HL-60 (cell line): ENCODE measurements around the gene ZIC4.

Experiments
- DNase-seq, 2 experiments: peaks; one replicate each; pipeline ENCODE4 v3.0.0-alpha.2; 2010 to 2020; ENCODE audit warnings: low read depth in 1 of 2, low spot score in 1 of 2
- H3K27ac ChIP-seq: fragments of 250-450 bp; sonication (Bioruptor Pico); replicated peaks from 2 replicates; pipeline ENCODE4 v1.5.1; 2020; ENCODE audit warnings: mild to moderate bottlenecking, moderate library complexity
- H3K27me3 ChIP-seq: fragments of 250-450 bp; sonication (Bioruptor Pico); 2 replicates; pipeline ENCODE4 v1.5.1; 2021; ENCODE audit warnings: mild to moderate bottlenecking, moderate library complexity; ENCODE audit not compliant: insufficient read depth, poor library complexity, severe bottlenecking
- H3K4me3 ChIP-seq: replicated peaks from 2 replicates; pipeline ENCODE4 v1.5.1; 2011; ENCODE audit warnings: mild to moderate bottlenecking, control low read depth, low read length; ENCODE audit not compliant: insufficient read depth
- GABPA ChIP-seq: IDR thresholded peaks from 2 replicates; pipeline ENCODE4 v1.6.1; 2012; ENCODE audit warnings: low read depth
- POLR2AphosphoS5 ChIP-seq: IDR thresholded peaks from 2 replicates; pipeline ENCODE4 v1.6.1; 2012; ENCODE audit warnings: low read depth
- REST ChIP-seq: IDR thresholded peaks from 2 replicates; pipeline ENCODE4 v1.6.1; 2012; ENCODE audit warnings: low read depth; ENCODE audit not compliant: insufficient replicate concordance
- SPI1 ChIP-seq: IDR thresholded peaks from 2 replicates; pipeline ENCODE4 v1.6.1; 2012; ENCODE audit warnings: low read depth, mild to moderate bottlenecking, borderline replicate concordance
- TF ChIP-seq, protein P1 (sequence below): IDR thresholded peaks from one replicate; pipeline ENCODE4 v1.5.1; 2011; ENCODE audit warnings: low read length, control low read depth, inconsistent platforms; ENCODE audit not compliant: insufficient read depth

Gene ZIC4

DNA sequence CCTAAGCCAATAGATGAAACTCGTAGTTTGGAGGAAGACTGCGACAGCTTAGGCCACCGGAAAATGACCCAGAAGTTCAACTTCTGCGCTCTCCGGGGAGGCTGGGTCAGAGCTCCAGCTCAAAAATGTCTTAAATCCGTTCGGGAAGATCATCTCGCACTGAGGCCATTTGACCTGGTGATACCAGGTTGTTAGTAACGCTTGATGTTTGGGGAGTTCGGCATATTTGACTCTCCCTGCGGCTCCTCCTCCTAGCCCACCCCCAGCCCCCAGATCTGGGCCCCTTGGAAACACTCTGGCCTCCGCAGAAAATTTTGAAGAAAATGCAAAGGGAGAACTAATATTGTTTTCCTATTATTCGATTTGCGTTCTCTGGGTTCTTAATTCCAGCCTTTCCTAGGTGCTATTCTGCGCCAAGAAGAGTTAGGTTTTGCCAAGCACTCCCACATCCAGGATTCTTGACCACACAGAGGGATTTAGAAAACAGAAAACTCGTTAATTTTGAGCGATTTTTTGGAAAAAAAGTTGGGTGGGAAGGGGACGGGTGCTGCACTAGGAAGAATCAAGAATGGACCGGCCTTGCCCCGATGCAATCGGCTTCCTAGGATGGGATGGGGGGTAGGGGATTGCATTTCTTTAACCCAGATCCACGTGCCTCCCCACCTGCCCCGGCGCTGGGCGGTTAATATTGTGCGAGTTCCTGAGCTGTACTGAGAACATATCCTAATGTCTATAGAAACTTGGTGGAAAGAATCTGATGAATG, 50.0 kb downstream of the ZIC4 start:
- H3K27me3 ChIP-seq: peaks cover 60% of the 10 kb centered on the region
- no peak overlapping the region for H3K4me3 ChIP-seq
- no peak overlapping the region for H3K27ac ChIP-seq
- no peak for DNase-seq
- TF ChIP-seq, protein P1, sequence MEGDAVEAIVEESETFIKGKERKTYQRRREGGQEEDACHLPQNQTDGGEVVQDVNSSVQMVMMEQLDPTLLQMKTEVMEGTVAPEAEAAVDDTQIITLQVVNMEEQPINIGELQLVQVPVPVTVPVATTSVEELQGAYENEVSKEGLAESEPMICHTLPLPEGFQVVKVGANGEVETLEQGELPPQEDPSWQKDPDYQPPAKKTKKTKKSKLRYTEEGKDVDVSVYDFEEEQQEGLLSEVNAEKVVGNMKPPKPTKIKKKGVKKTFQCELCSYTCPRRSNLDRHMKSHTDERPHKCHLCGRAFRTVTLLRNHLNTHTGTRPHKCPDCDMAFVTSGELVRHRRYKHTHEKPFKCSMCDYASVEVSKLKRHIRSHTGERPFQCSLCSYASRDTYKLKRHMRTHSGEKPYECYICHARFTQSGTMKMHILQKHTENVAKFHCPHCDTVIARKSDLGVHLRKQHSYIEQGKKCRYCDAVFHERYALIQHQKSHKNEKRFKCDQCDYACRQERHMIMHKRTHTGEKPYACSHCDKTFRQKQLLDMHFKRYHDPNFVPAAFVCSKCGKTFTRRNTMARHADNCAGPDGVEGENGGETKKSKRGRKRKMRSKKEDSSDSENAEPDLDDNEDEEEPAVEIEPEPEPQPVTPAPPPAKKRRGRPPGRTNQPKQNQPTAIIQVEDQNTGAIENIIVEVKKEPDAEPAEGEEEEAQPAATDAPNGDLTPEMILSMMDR: no peak
- TF ChIP-seq REST (no peak), GABPA (no peak), POLR2AphosphoS5 (no peak), SPI1 (no peak)

DNA sequence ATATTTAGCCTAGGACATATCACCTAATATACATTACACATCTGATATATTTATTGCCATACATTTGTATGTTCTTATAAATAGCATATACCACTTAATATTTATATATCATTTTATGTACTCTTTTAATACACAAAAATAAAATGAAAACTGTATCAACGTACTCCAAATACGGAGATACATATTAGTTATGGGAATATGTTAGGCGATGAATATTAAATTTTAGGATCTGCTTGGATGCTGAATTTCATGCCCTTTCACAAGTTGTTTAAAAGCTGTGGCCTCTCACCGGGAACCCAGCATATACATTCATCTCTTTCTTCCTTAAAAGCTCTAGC, 50.6 kb downstream of the ZIC4 start:
- DNase-seq: no peak
- TF ChIP-seq, protein P1: no peak
- TF ChIP-seq GABPA: no peak
- no peak for TF ChIP-seq REST
- TF ChIP-seq SPI1: no peak
- no peak for TF ChIP-seq POLR2AphosphoS5
- Histone ChIP-seq H3K4me3 (no peak overlapping the region), H3K27ac (no peak overlapping the region), H3K27me3 (peaks cover 58% of the 10 kb centered on the region)

- no peak overlapping the region for H3K4me3 ChIP-seq
- no peak for DNase-seq
- peaks cover 53% of the 10 kb centered on the region for H3K27me3 ChIP-seq
- no peak overlapping the region for H3K27ac ChIP-seq
- TF ChIP-seq GABPA (no peak), POLR2AphosphoS5 (no peak), REST (no peak), SPI1 (no peak)
- TF ChIP-seq, protein P1: no peak
These were observed 51.1 kb downstream of the ZIC4 start for GRCh38 chr3:147355084-147355752.
